Naive thymus-derived CD4-positive, alpha-beta T cell (primary cell): Measurements from ENCODE around the gene SEC14L3. TPM values are rescaled to one million over a fixed set of nuclear protein-coding genes. Genes with fewer than 3 reads are reported as not detected.
"Not testable (repeated sequence)": the region's sequence is repeated elsewhere in the genome, so short reads cannot be mapped to it uniquely, and the experiment has no call there.

Experiments
- ATAC-seq: fragments of 150-1000 bp; cut with Tn5 transposase; 2 replicates; pipeline ENCODE4 v1.10.0; 2021; ENCODE audit warnings: mild to moderate bottlenecking, moderate library complexity
- CTCF ChIA-PET: fragments of 350-600 bp; sonication (Branson Sonifier 250); formaldehyde crosslinking; loops from one replicate; lab custom pipeline; 2021; ENCODE audit warnings: antibody characterized with exemption; lab: Charles Lee
- POLR2A ChIA-PET: fragments of 350-600 bp; sonication (Branson Sonifier 250); formaldehyde crosslinking; loops from one replicate; lab custom pipeline; 2021; ENCODE audit warnings: antibody characterized with exemption, inconsistent platforms; lab: Charles Lee
- DNase-seq, 9 donors: peaks; one replicate each; pipeline versions ENCODE4 v3.0.0 to v3.0.0-alpha.2; 2020 to 2022; ENCODE audit warnings: mixed read lengths in 1 of 9
- H3K27ac ChIP-seq: one replicate; pipeline ENCODE4 v1.7.0; 2013; ENCODE audit warnings: mild to moderate bottlenecking, low read depth, low read length, moderate library complexity
- H3K27me3 ChIP-seq, 2 donors: one replicate each; pipeline ENCODE4 v1.7.0; 2013; ENCODE audit warnings: low read length in 2 of 2, mild to moderate bottlenecking in 2 of 2, moderate library complexity in 2 of 2; ENCODE audit not compliant: control insufficient read depth in 2 of 2, insufficient read depth in 2 of 2
- H3K36me3 ChIP-seq, 3 experiments: 1 replicate in 2 of 3; 2 replicates in 1 of 3; pipeline ENCODE4 v1.7.0; 2013; ENCODE audit warnings: low read length in 3 of 3, mild to moderate bottlenecking in 3 of 3, moderate library complexity in 1 of 3; ENCODE audit not compliant: insufficient read depth in 3 of 3, control insufficient read depth in 2 of 3
- H3K4me1 ChIP-seq, 2 donors: one replicate each; pipeline ENCODE4 v1.7.0; 2013; ENCODE audit warnings: low read length in 2 of 2, mild to moderate bottlenecking in 2 of 2, moderate library complexity in 1 of 2; ENCODE audit not compliant: control insufficient read depth in 2 of 2, insufficient read depth in 2 of 2
- H3K4me3 ChIP-seq: 2 replicates; pipeline ENCODE4 v1.7.0; 2013; ENCODE audit warnings: mild to moderate bottlenecking, low read length
- H3K9me3 ChIP-seq, 3 experiments: 1 replicate in 2 of 3; 2 replicates in 1 of 3; pipeline ENCODE4 v1.7.0; 2013; ENCODE audit warnings: low read length in 3 of 3; ENCODE audit not compliant: control insufficient read depth in 2 of 3
- H3K27ac Mint-ChIP-seq, 9 donors: one replicate each; pipeline ENCODE4 v1.8.0; 2020 to 2022; ENCODE audit warnings: mixed read lengths in 9 of 9, mild to moderate bottlenecking in 8 of 9, moderate library complexity in 5 of 9, inconsistent platforms in 2 of 9
- H3K27me3 Mint-ChIP-seq, 5 donors: one replicate each; pipeline ENCODE4 v1.8.0; 2021 to 2022; ENCODE audit warnings: mixed read lengths in 5 of 5, mild to moderate bottlenecking in 1 of 5
- H3K36me3 Mint-ChIP-seq, 5 donors: one replicate each; pipeline ENCODE4 v1.8.0; 2020 to 2022; ENCODE audit warnings: mixed read lengths in 5 of 5, mild to moderate bottlenecking in 3 of 5, inconsistent platforms in 1 of 5
- H3K4me1 Mint-ChIP-seq, 7 donors: one replicate each; pipeline ENCODE4 v1.8.0; 2020 to 2022; ENCODE audit warnings: mixed read lengths in 7 of 7, mild to moderate bottlenecking in 3 of 7, inconsistent platforms in 1 of 7
- H3K4me3 Mint-ChIP-seq, 10 donors: one replicate each; pipeline ENCODE4 v1.8.0; 2020 to 2022; ENCODE audit warnings: mild to moderate bottlenecking in 10 of 10, mixed read lengths in 10 of 10, moderate library complexity in 6 of 10, inconsistent platforms in 2 of 10
- H3K9me3 Mint-ChIP-seq, 11 donors: one replicate each; pipeline ENCODE4 v1.8.0; 2020 to 2022; ENCODE audit warnings: mixed read lengths in 11 of 11, mild to moderate bottlenecking in 4 of 11, inconsistent platforms in 1 of 11, moderate library complexity in 1 of 11
- intact Hi-C, 2 donors: fragments of 100-400 bp; cut with micrococcal nuclease; formaldehyde crosslinking; loops; one replicate each; pipeline ENCODE4 v1.15.1; 2023
- polyA plus RNA-seq, 2 donors: library from polyadenylated mRNA; unstranded; fragments of 300-500 nt; fragmentation: Illumina TruSeq; gene quantifications; one replicate each; pipeline ENCODE4 v1.2.3, GENCODE V29; 2021
- total RNA-seq, 6 experiments: library from RNA in 5 of 6; stranded (reverse) in 5 of 6; gene quantifications; 1 replicate in 5 of 6; 2 replicates in 1 of 6; pipeline ENCODE4 v1.2.3 and lab custom pipeline; 2021 to 2026

The SEC14L3 gene
- total and polyA plus RNA-seq, 7 experiments from 2014 or later: not detected

- Mint-ChIP-seq H3K36me3 (peaks cover 0 to 6% (median 3%) of the 10 kb centered on the region in 5 donors), H3K4me1 (peaks cover 0 to 13% (median 0%) of the 10 kb centered on the region in 7 donors), H3K27me3 (peaks cover 22 to 33% (median 27%) of the 10 kb centered on the region in 5 donors), H3K4me3 (no peak overlapping the region), H3K27ac (no peak overlapping the region), H3K9me3 (peaks cover 0 to 12% (median 2%) of the 10 kb centered on the region in 11 donors)
- Histone ChIP-seq H3K27ac (no peak overlapping the region), H3K27me3 (no peaks in the 10 kb centered on the region), H3K4me3 (no peak overlapping the region), H3K9me3 (no peaks in the 10 kb centered on the region), H3K36me3 (no peaks in the 10 kb centered on the region), H3K4me1 (no peaks in the 10 kb centered on the region)
- intact Hi-C loops: no loop called here
- DNase-seq (no peak), ATAC-seq (no peak)
- ChIA-PET CTCF (no interaction called here), POLR2A (no interaction called here)
Observed at GRCh38 chr22:30469165-30469564, 2.7 kb downstream of the SEC14L3 start.

DNA sequence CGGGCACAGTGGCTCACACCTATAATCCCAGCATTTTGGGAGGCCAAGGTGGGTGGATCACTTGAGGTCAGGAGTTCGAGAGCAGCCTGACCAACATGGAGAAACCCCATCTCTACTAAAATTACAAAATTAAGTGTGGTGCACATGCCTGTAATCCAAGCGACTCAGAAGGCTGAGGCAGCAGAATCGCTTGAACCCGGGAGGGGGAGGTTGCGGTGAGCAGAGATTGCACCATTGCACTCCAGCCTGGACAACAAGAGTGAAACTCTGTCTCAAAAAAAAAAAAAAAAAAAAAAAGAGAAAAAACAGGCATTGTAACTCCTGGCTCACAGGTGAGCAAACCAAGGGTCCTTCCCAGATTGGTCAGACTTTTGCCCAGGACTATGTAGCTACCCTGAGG, 11.3 kb downstream of the SEC14L3 start:
- intact Hi-C loops, H3K27ac Mint-ChIP-seq, ATAC-seq, H3K4me3 Mint-ChIP-seq, H3K4me3 ChIP-seq, H3K27me3 ChIP-seq, POLR2A ChIA-PET, H3K27ac ChIP-seq, CTCF ChIA-PET, H3K4me1 ChIP-seq, H3K36me3 ChIP-seq, H3K9me3 Mint-ChIP-seq, DNase-seq, H3K9me3 ChIP-seq: not testable (repeated sequence)
- Mint-ChIP-seq H3K36me3 (peaks cover 0 to 11% (median 6%) of the 10 kb centered on the region in 5 donors), H3K4me1 (peaks cover 0 to 11% (median 0%) of the 10 kb centered on the region in 7 donors), H3K27me3 (peaks cover 10 to 26% (median 22%) of the 10 kb centered on the region in 5 donors)

GRCh38 chr22:30460147-30460546, 11.7 kb downstream of the SEC14L3 start:
- Histone ChIP-seq H3K27ac (no peak overlapping the region), H3K4me3 (no peak overlapping the region), H3K27me3 (no peaks in the 10 kb centered on the region), H3K36me3 (no peaks in the 10 kb centered on the region), H3K9me3 (no peaks in the 10 kb centered on the region), H3K4me1 (no peaks in the 10 kb centered on the region)
- peaks cover 0 to 5% (median 0%) of the 10 kb centered on the region in 11 donors for H3K9me3 Mint-ChIP-seq
- intact Hi-C loops: no loop called here
- peaks cover 6 to 21% (median 17%) of the 10 kb centered on the region in 5 donors for H3K27me3 Mint-ChIP-seq
- DNase-seq (no peak), ATAC-seq (no peak)
- no peak overlapping the region for H3K4me3 Mint-ChIP-seq
- peaks cover 0 to 11% (median 0%) of the 10 kb centered on the region in 7 donors for H3K4me1 Mint-ChIP-seq
- CTCF ChIA-PET: no interaction called here
- H3K27ac Mint-ChIP-seq: no peak overlapping the region
- H3K36me3 Mint-ChIP-seq: peaks cover 0 to 10% (median 4%) of the 10 kb centered on the region in 5 donors
- POLR2A ChIA-PET: no interaction called here

DNA sequence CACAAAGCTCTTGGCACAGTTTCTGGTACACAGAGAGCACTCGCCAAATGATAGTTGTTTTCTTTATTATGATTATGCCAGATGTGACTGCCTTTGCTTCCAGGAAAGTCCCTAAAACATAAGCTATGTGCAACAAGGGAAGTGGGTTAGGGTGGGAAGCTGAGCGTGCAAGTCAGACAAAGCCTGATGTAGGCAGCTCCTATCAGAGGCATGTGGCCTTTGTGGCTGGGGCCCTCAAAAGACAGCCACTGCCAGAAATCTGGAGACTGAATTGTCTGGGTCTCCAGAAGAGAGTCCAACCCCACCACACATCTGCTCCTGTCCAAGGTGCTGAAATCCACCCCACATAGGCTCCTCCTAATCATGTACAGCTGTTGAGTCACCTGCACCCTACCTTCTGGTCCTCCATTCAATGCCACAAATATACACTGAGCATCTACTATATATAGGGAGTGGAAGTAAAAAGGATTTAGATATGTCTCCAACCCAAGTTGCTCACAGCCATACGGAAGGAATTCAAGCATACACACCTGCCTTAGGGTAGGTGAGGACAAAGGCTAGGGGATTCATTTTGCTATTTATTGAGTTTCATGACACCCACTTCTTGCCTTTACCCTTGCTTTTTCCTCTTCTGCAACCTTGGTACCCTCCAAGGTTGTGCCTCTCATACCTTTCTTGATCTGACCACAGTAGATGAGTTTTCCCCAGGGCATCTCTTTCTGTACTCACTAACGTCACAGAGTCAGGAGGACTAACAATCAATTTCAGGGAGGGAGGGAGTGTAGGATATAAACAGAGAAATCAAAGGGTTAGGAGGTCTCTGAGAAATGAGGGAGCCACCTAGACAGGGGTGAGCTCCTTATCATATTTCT, 12.4 kb downstream of the SEC14L3 start:
- Mint-ChIP-seq H3K36me3 (peaks cover 0 to 10% (median 0%) of the 10 kb centered on the region in 5 donors), H3K27me3 (peaks cover 0 to 16% (median 12%) of the 10 kb centered on the region in 5 donors), H3K27ac (no peak overlapping the region), H3K9me3 (peaks cover 0 to 1% (median 0%) of the 10 kb centered on the region in 11 donors), H3K4me3 (peak overlapping the region in 1 of 10 donors; percentile 8), H3K4me1 (peaks cover 0 to 11% (median 0%) of the 10 kb centered on the region in 7 donors)
- Histone ChIP-seq H3K27ac (no peak overlapping the region), H3K9me3 (no peaks in the 10 kb centered on the region), H3K4me3 (no peak overlapping the region), H3K27me3 (no peaks in the 10 kb centered on the region), H3K36me3 (no peaks in the 10 kb centered on the region), H3K4me1 (no peaks in the 10 kb centered on the region)
- POLR2A ChIA-PET: no interaction called here
- CTCF ChIA-PET: no interaction called here
- DNase-seq: no peak
- intact Hi-C loops: no loop called here
- peak; percentile 38 for ATAC-seq

- Histone ChIP-seq H3K4me3 (no peak overlapping the region), H3K9me3 (no peaks in the 10 kb centered on the region), H3K27ac (no peak overlapping the region), H3K4me1 (no peaks in the 10 kb centered on the region), H3K36me3 (no peaks in the 10 kb centered on the region), H3K27me3 (no peaks in the 10 kb centered on the region)
- Mint-ChIP-seq H3K27me3 (peaks cover 4 to 16% (median 14%) of the 10 kb centered on the region in 5 donors), H3K36me3 (peaks cover 0 to 10% (median 0%) of the 10 kb centered on the region in 5 donors), H3K4me1 (peaks cover 0 to 11% (median 0%) of the 10 kb centered on the region in 7 donors), H3K27ac (no peak overlapping the region), H3K4me3 (no peak overlapping the region), H3K9me3 (peaks cover 0 to 1% (median 0%) of the 10 kb centered on the region in 11 donors)
- no peak for ATAC-seq
- no peak for DNase-seq
- CTCF ChIA-PET: interaction anchor here (0.7 to 1.9 kb wide), 2 partner anchors 68 to 275 kb away, joined by 3 to 4 read pairs; no protein-coding TSS in a partner anchor
- POLR2A ChIA-PET: no interaction called here
- intact Hi-C loops: no loop called here
Observed at GRCh38 chr22:30457981-30458380, 13.8 kb downstream of the SEC14L3 start.

GRCh38 chr22:30455075-30455840, 16.6 kb downstream of the SEC14L3 start:
- no peaks in the 10 kb centered on the region for H3K9me3 ChIP-seq
- H3K36me3 ChIP-seq: no peaks in the 10 kb centered on the region
- no peak overlapping the region for H3K4me3 Mint-ChIP-seq
- peaks cover 0 to 11% (median 0%) of the 10 kb centered on the region in 7 donors for H3K4me1 Mint-ChIP-seq
- peaks cover 0 to 1% (median 0%) of the 10 kb centered on the region in 11 donors for H3K9me3 Mint-ChIP-seq
- CTCF ChIA-PET: no interaction called here
- DNase-seq (no peak), ATAC-seq (no peak)
- intact Hi-C loops: no loop called here
- H3K27ac Mint-ChIP-seq: no peak overlapping the region
- POLR2A ChIA-PET: interaction anchor here (0.7 kb wide), 1 partner anchor 299 kb away, joined by 4 read pairs; no protein-coding TSS in a partner anchor
- H3K36me3 Mint-ChIP-seq: peaks cover 0 to 5% (median 0%) of the 10 kb centered on the region in 5 donors
- no peak overlapping the region for H3K27ac ChIP-seq
- no peaks in the 10 kb centered on the region for H3K4me1 ChIP-seq
- H3K27me3 Mint-ChIP-seq: peaks cover 10 to 31% (median 18%) of the 10 kb centered on the region in 5 donors
- H3K27me3 ChIP-seq: no peaks in the 10 kb centered on the region
- H3K4me3 ChIP-seq: no peak overlapping the region
